GM19025 (cell line): ENCODE data around the gene FAM3C.

Experiments used
- ATAC-seq: cut with Tn5 transposase; IDR thresholded peaks from one replicate; pipeline ENCODE4 v1.9.1; 2021; ENCODE audit warnings: mild to moderate bottlenecking, low read depth, moderate library complexity; ENCODE audit not compliant: unreplicated experiment

FAM3C gene

GRCh38 chr7:121411597-121411979, 15.5 kb upstream of the FAM3C start:
- no peak for ATAC-seq

- peak; percentile 68 for ATAC-seq
Measured at GRCh38 chr7:121410829-121411596, 14.9 kb upstream of the FAM3C start.

- no peak for ATAC-seq
Measured at GRCh38 chr7:121406944-121407343, 10.8 kb upstream of the FAM3C start.

GRCh38 chr7:121406461-121406860, 10.4 kb upstream of the FAM3C start:
- ATAC-seq: no peak

GRCh38 chr7:121404348-121404747, 8.2 kb upstream of the FAM3C start:
- ATAC-seq: no peak

GRCh38 chr7:121402701-121403100, 6.6 kb upstream of the FAM3C start:
- ATAC-seq: no peak

GRCh38 chr7:121401896-121402295, 5.8 kb upstream of the FAM3C start:
- ATAC-seq: no peak

- ATAC-seq: no peak
Measured at GRCh38 chr7:121398246-121398645, 2.1 kb upstream of the FAM3C start.

- ATAC-seq: no peak
Measured at GRCh38 chr7:121397822-121398221, 1.7 kb upstream of the FAM3C start.

- ATAC-seq: no peak
Measured at GRCh38 chr7:121397361-121397760, 1.3 kb upstream of the FAM3C start.

- ATAC-seq: peak; percentile 30
Measured at GRCh38 chr7:121395494-121395960, 581 bp downstream of the FAM3C start.

- ATAC-seq: peak; percentile 30
Measured at GRCh38 chr7:121394709-121395140, 1.4 kb downstream of the FAM3C start.

GRCh38 chr7:121393005-121393366, 3.1 kb downstream of the FAM3C start:
- no peak for ATAC-seq

- ATAC-seq: no peak
Measured at GRCh38 chr7:121392277-121393004, 3.7 kb downstream of the FAM3C start.

GRCh38 chr7:121391686-121392085, 4.4 kb downstream of the FAM3C start:
- no peak for ATAC-seq

GRCh38 chr7:121390617-121391016, 5.5 kb downstream of the FAM3C start:
- ATAC-seq: no peak

- ATAC-seq: no peak
Measured at GRCh38 chr7:121390109-121390508, 6.0 kb downstream of the FAM3C start.

- no peak for ATAC-seq
Measured at GRCh38 chr7:121388950-121389349, 7.2 kb downstream of the FAM3C start.

- ATAC-seq: peak; percentile 92
Measured at GRCh38 chr7:121385800-121386179, 10.3 kb downstream of the FAM3C start.

- peak; percentile 0 for ATAC-seq
Measured at GRCh38 chr7:121385056-121385799, 10.9 kb downstream of the FAM3C start.

GRCh38 chr7:121384265-121384664, 11.8 kb downstream of the FAM3C start:
- ATAC-seq: no peak
